SK-N-SH treated with all-trans-retinoic acid at 6 μM for 48 hours (cell line): Measurements from ENCODE around the gene CST11.

Experiments used
- ATAC-seq: fragments of 200-7000 bp; cut with Tn5 transposase; 3 replicates; pipeline ENCODE4 v1.9.1; 2020; ENCODE audit warnings: mild to moderate bottlenecking, moderate library complexity
- BACH2 ChIP-seq: fragments of 250-450 bp; sonication (Bioruptor Pico); IDR thresholded peaks from 2 replicates; pipeline ENCODE4 v1.9.0; 2021; ENCODE audit warnings: mild to moderate bottlenecking, borderline replicate concordance
- CSDC2 ChIP-seq: fragments of 250-450 bp; sonication (Bioruptor Pico); IDR thresholded peaks from 2 replicates; pipeline ENCODE4 v1.5.0; 2020; ENCODE audit warnings: mild to moderate bottlenecking, moderate library complexity
- ESRRG ChIP-seq: fragments of 250-450 bp; sonication (Bioruptor Pico); IDR thresholded peaks from 2 replicates; pipeline ENCODE4 v1.6.1; 2021; ENCODE audit warnings: mild to moderate bottlenecking
- GLIS3 ChIP-seq: fragments of 250-450 bp; sonication (Bioruptor Pico); IDR thresholded peaks from 2 replicates; pipeline ENCODE4 v1.5.0; 2020; ENCODE audit warnings: mild to moderate bottlenecking, moderate library complexity
- ISL1 ChIP-seq: fragments of 250-450 bp; sonication (Bioruptor Pico); IDR thresholded peaks from 2 replicates; pipeline ENCODE4 v2.1.2; 2022; ENCODE audit warnings: mild to moderate bottlenecking, moderate library complexity
- OSR1 ChIP-seq: fragments of 250-450 bp; sonication (Bioruptor Pico); IDR thresholded peaks from 2 replicates; pipeline ENCODE4 v1.8.0; 2022; ENCODE audit warnings: moderate library complexity, mild to moderate bottlenecking, inconsistent platforms
- PPARA ChIP-seq: fragments of 250-450 bp; sonication (Bioruptor Pico); IDR thresholded peaks from 2 replicates; pipeline ENCODE4 v1.5.0; 2020; ENCODE audit warnings: mild to moderate bottlenecking, borderline replicate concordance
- RARB ChIP-seq: fragments of 250-450 bp; sonication (Bioruptor Pico); IDR thresholded peaks from 2 replicates; pipeline ENCODE4 v1.8.0; 2021; ENCODE audit warnings: mild to moderate bottlenecking, moderate library complexity
- SNAI2 ChIP-seq: fragments of 250-450 bp; sonication (Bioruptor Pico); IDR thresholded peaks from 2 replicates; pipeline ENCODE4 v1.5.0; 2020; ENCODE audit warnings: mild to moderate bottlenecking, moderate library complexity
- TCF4 ChIP-seq: fragments of 250-450 bp; sonication (Bioruptor Pico); IDR thresholded peaks from 2 replicates; pipeline ENCODE4 v1.8.0; 2021; ENCODE audit warnings: mild to moderate bottlenecking, moderate library complexity, borderline replicate concordance
- TOX ChIP-seq: fragments of 250-450 bp; sonication (Bioruptor Pico); IDR thresholded peaks from 2 replicates; pipeline ENCODE4 v1.8.0; 2021; ENCODE audit warnings: mild to moderate bottlenecking, moderate library complexity, borderline replicate concordance
- ZC3H10 ChIP-seq: fragments of 250-450 bp; sonication (Bioruptor Pico); IDR thresholded peaks from 2 replicates; pipeline ENCODE4 v1.5.1; 2021; ENCODE audit warnings: mild to moderate bottlenecking, moderate library complexity
- ZFP30 ChIP-seq: fragments of 450-650 bp; formaldehyde crosslinking; IDR thresholded peaks from 2 replicates; pipeline ENCODE4 v1.5.0; 2022; ENCODE audit warnings: mild to moderate bottlenecking, moderate library complexity
- ZNF565 ChIP-seq: fragments of 450-650 bp; formaldehyde crosslinking; conservative IDR thresholded peaks from 2 replicates; pipeline ENCODE4 v1.5.0; 2020; ENCODE audit warnings: low read depth, mild to moderate bottlenecking, moderate library complexity
- ZNF70 ChIP-seq: fragments of 450-650 bp; formaldehyde crosslinking; IDR thresholded peaks from 2 replicates; pipeline ENCODE4 v1.5.0; 2020; ENCODE audit warnings: mild to moderate bottlenecking, moderate library complexity
- ZNF8 ChIP-seq: fragments of 450-650 bp; formaldehyde crosslinking; IDR thresholded peaks from 2 replicates; pipeline ENCODE4 v1.5.0; 2020; ENCODE audit warnings: mild to moderate bottlenecking, moderate library complexity
- TF ChIP-seq, protein P1 (sequence below): fragments of 250-450 bp; sonication (Bioruptor Pico); IDR thresholded peaks from 2 replicates; pipeline ENCODE4 v1.8.0; 2020; ENCODE audit warnings: mild to moderate bottlenecking, moderate library complexity, borderline replicate concordance
- TF ChIP-seq, protein P2 (sequence below): fragments of 250-450 bp; sonication (Bioruptor Pico); IDR thresholded peaks from 2 replicates; pipeline ENCODE4 v1.5.0; 2020; ENCODE audit warnings: mild to moderate bottlenecking, moderate library complexity
- TF ChIP-seq, protein P3 (sequence below): fragments of 250-450 bp; sonication (Bioruptor Pico); IDR thresholded peaks from 2 replicates; pipeline ENCODE4 v1.8.0; 2021; ENCODE audit warnings: low read depth, mild to moderate bottlenecking, moderate library complexity, borderline replicate concordance
- TF ChIP-seq, protein P4 (sequence below): fragments of 250-450 bp; sonication (Bioruptor Pico); IDR thresholded peaks from 2 replicates; pipeline ENCODE4 v1.5.1; 2021; ENCODE audit warnings: mild to moderate bottlenecking, moderate library complexity
- TF ChIP-seq, protein P5 (sequence below): fragments of 250-450 bp; sonication (Bioruptor Pico); IDR thresholded peaks from 2 replicates; pipeline ENCODE4 v1.5.1; 2020; ENCODE audit warnings: low read depth, mild to moderate bottlenecking, moderate library complexity

Gene CST11

DNA sequence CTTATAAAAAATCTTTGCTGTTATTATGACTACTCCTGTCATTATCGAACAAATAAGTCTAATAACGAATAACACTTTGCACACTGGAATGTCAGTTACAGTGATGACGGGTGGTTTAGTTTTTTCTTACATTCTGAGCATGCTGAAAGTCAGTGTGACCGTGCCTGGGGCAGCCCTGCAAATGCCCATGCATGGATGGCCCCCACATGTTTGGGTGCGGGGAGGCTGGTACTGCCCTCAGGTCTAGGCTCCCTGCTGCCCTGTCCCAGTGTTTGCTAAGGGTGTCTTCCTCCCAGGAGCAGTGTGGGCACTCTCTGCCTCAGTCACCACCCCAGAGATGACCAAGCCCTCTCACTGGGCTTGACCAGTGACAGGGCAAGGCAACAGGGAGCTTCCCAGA lies 10.2 kb downstream of the CST11 start:
- TF ChIP-seq ISL1 (CRISPR knock-in tag) (no peak), SNAI2 (no peak), CSDC2 (CRISPR knock-in tag) (no peak), ZFP30 (CRISPR knock-in tag) (no peak), PPARA (CRISPR knock-in tag) (no peak), ESRRG (CRISPR knock-in tag) (no peak), ZNF70 (CRISPR knock-in tag) (no peak), OSR1 (CRISPR knock-in tag) (no peak)
- TF ChIP-seq, protein P1, sequence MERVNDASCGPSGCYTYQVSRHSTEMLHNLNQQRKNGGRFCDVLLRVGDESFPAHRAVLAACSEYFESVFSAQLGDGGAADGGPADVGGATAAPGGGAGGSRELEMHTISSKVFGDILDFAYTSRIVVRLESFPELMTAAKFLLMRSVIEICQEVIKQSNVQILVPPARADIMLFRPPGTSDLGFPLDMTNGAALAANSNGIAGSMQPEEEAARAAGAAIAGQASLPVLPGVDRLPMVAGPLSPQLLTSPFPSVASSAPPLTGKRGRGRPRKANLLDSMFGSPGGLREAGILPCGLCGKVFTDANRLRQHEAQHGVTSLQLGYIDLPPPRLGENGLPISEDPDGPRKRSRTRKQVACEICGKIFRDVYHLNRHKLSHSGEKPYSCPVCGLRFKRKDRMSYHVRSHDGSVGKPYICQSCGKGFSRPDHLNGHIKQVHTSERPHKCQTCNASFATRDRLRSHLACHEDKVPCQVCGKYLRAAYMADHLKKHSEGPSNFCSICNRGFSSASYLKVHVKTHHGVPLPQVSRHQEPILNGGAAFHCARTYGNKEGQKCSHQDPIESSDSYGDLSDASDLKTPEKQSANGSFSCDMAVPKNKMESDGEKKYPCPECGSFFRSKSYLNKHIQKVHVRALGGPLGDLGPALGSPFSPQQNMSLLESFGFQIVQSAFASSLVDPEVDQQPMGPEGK (CRISPR knock-in tag) = no peak
- no peak for ATAC-seq

DNA sequence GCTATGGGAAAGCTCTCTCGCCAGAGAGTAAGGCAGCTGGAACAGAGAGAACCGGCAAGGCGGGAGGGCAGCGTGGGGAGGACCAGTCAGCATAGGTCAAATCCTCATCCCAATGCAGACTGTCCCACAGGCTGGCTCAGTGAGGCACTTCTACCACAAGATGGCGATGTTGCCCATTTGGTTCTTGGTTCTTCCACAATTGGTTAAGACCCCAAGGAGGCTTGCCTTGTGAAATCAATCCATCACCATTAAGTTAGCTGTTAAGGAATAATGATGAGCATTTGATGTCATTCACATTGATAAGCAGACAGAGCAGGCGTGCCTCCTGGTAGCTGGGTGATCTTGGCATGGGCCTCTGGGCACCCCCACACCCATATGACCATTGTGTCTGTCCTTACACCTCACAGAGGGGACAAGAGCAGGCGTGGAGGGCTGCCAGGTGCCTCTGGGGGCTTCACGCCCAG lies 10.8 kb downstream of the CST11 start:
- ATAC-seq = peak; percentile 89
- TF ChIP-seq, protein P2, sequence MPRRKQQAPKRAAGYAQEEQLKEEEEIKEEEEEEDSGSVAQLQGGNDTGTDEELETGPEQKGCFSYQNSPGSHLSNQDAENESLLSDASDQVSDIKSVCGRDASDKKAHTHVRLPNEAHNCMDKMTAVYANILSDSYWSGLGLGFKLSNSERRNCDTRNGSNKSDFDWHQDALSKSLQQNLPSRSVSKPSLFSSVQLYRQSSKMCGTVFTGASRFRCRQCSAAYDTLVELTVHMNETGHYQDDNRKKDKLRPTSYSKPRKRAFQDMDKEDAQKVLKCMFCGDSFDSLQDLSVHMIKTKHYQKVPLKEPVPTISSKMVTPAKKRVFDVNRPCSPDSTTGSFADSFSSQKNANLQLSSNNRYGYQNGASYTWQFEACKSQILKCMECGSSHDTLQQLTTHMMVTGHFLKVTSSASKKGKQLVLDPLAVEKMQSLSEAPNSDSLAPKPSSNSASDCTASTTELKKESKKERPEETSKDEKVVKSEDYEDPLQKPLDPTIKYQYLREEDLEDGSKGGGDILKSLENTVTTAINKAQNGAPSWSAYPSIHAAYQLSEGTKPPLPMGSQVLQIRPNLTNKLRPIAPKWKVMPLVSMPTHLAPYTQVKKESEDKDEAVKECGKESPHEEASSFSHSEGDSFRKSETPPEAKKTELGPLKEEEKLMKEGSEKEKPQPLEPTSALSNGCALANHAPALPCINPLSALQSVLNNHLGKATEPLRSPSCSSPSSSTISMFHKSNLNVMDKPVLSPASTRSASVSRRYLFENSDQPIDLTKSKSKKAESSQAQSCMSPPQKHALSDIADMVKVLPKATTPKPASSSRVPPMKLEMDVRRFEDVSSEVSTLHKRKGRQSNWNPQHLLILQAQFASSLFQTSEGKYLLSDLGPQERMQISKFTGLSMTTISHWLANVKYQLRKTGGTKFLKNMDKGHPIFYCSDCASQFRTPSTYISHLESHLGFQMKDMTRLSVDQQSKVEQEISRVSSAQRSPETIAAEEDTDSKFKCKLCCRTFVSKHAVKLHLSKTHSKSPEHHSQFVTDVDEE (CRISPR knock-in tag) = no peak
- TF ChIP-seq ZC3H10 (CRISPR knock-in tag) = no peak
- TF ChIP-seq, protein P3, sequence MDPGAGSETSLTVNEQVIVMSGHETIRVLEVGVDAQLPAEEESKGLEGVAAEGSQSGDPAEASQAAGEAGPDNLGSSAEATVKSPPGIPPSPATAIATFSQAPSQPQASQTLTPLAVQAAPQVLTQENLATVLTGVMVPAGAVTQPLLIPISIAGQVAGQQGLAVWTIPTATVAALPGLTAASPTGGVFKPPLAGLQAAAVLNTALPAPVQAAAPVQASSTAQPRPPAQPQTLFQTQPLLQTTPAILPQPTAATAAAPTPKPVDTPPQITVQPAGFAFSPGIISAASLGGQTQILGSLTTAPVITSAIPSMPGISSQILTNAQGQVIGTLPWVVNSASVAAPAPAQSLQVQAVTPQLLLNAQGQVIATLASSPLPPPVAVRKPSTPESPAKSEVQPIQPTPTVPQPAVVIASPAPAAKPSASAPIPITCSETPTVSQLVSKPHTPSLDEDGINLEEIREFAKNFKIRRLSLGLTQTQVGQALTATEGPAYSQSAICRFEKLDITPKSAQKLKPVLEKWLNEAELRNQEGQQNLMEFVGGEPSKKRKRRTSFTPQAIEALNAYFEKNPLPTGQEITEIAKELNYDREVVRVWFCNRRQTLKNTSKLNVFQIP (CRISPR knock-in tag) = no peak
- TF ChIP-seq ZFP30 (CRISPR knock-in tag) = no peak
- no peak for TF ChIP-seq RARB (CRISPR knock-in tag)
- TF ChIP-seq TOX = no peak
- TF ChIP-seq TCF4 (CRISPR knock-in tag) = no peak
- no peak for TF ChIP-seq ZNF8 (CRISPR knock-in tag)
- TF ChIP-seq, protein P1 (CRISPR knock-in tag) = no peak
- TF ChIP-seq OSR1 (CRISPR knock-in tag) = no peak
- no peak for TF ChIP-seq SNAI2
- TF ChIP-seq, protein P4, sequence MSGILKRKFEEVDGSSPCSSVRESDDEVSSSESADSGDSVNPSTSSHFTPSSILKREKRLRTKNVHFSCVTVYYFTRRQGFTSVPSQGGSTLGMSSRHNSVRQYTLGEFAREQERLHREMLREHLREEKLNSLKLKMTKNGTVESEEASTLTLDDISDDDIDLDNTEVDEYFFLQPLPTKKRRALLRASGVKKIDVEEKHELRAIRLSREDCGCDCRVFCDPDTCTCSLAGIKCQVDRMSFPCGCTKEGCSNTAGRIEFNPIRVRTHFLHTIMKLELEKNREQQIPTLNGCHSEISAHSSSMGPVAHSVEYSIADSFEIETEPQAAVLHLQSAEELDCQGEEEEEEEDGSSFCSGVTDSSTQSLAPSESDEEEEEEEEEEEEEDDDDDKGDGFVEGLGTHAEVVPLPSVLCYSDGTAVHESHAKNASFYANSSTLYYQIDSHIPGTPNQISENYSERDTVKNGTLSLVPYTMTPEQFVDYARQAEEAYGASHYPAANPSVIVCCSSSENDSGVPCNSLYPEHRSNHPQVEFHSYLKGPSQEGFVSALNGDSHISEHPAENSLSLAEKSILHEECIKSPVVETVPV (CRISPR knock-in tag) = no peak
- TF ChIP-seq CSDC2 (CRISPR knock-in tag) = no peak
- no peak for TF ChIP-seq ZNF565 (CRISPR knock-in tag)
- no peak for TF ChIP-seq PPARA (CRISPR knock-in tag)
- no peak for TF ChIP-seq ISL1 (CRISPR knock-in tag)
- TF ChIP-seq, all 23 proteins: peak for 0

DNA sequence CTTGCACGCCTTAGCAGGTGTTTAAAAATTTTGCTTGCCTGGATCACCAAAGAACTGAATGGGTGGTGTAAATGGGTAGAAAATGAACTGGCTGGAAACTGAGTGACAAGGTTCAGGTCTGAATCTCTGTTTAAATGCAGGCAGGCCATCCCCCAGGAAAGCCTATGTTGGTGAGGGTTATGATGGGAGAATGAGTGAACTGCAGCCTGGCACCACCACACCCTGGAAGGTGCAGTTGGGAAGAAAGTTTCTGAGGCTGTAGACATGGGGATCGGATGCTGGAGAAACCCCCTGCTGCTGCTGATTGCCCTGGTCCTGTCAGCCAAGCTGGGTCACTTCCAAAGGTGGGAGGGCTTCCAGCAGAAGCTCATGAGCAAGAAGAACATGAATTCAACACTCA lies 12.7 kb downstream of the CST11 start:
- ATAC-seq = no peak
- TF ChIP-seq, protein P5, sequence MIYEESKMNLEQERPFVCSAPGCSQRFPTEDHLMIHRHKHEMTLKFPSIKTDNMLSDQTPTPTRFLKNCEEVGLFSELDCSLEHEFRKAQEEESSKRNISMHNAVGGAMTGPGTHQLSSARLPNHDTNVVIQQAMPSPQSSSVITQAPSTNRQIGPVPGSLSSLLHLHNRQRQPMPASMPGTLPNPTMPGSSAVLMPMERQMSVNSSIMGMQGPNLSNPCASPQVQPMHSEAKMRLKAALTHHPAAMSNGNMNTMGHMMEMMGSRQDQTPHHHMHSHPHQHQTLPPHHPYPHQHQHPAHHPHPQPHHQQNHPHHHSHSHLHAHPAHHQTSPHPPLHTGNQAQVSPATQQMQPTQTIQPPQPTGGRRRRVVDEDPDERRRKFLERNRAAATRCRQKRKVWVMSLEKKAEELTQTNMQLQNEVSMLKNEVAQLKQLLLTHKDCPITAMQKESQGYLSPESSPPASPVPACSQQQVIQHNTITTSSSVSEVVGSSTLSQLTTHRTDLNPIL (CRISPR knock-in tag) = no peak
- no peak for TF ChIP-seq SNAI2
- TF ChIP-seq ZNF8 (CRISPR knock-in tag) = no peak
- TF ChIP-seq ZC3H10 (CRISPR knock-in tag) = no peak
- TF ChIP-seq BACH2 (CRISPR knock-in tag) = no peak
- no peak for TF ChIP-seq PPARA (CRISPR knock-in tag)
- no peak for TF ChIP-seq GLIS3 (CRISPR knock-in tag)
- TF ChIP-seq, protein P1 (CRISPR knock-in tag) = no peak
- TF ChIP-seq ZNF70 (CRISPR knock-in tag) = no peak
- TF ChIP-seq, protein P4 (CRISPR knock-in tag) = no peak
- no peak for TF ChIP-seq TOX
